GM03348 (cell line): Measurements from ENCODE around the gene FAAP20.
A peak's percentile ranks its signal among the peaks of the same experiment; 100 is the strongest.

Source experiments
- DNase-seq: peaks from one replicate; pipeline ENCODE4 v3.0.0; 2012; ENCODE audit warnings: low spot score

FAAP20 gene

GRCh38 chr1:2194319-2194897 is at the start of gene FAAP20:
Gene FAAP20 (minus strand): TSS chr1:2194772. CDS start chr1:2194749, 23 bp downstream.
- DNase-seq: peak; percentile 91

DNA sequence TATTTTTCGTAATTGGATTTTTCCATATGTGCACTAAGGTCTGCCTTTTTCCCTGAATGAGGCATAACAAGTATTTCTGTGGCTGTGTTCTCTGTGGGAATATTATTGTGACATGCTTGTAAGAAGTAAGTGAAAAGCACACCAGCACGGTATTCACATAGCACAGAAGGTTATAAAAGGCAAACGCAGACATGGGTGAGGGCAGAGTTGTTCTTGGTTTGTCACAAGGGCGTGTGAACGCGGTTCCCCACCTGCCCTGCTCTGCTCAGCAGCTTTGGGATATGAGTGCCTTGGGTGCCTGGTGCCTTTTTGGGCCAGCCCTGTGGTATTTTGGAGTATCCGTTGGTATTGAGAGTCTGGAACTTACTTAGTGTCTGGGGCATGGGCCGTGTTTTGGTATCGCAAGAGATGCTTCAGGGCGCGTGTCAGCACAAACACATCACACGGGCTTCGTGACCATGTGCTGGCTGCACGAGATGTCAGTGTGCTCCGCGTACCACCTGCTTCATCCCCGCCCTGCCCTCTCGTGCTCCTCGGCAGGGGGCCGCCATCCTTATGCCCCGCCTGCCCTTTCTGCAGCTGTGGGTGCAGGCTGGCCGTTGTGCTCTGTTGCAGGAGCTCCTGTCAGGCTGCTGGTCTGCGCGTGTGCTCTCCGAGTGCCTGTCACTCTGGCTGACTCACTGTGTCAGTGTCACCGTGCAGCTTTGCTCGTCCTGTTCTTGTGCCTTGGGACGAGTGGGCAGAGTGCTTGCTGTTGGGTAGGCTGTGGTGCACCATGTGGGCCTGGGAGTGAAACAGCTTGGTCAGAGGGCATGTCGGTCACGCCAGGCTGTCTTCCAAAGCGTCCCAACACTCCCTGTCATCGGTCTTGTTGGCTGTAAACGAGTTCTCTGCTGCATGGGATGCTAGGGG is 48.5 kb upstream of the FAAP20 start:
- no peak for DNase-seq

GRCh38 chr1:2241820-2242219 is 47.2 kb upstream of the FAAP20 start:
- DNase-seq: no peak

DNA sequence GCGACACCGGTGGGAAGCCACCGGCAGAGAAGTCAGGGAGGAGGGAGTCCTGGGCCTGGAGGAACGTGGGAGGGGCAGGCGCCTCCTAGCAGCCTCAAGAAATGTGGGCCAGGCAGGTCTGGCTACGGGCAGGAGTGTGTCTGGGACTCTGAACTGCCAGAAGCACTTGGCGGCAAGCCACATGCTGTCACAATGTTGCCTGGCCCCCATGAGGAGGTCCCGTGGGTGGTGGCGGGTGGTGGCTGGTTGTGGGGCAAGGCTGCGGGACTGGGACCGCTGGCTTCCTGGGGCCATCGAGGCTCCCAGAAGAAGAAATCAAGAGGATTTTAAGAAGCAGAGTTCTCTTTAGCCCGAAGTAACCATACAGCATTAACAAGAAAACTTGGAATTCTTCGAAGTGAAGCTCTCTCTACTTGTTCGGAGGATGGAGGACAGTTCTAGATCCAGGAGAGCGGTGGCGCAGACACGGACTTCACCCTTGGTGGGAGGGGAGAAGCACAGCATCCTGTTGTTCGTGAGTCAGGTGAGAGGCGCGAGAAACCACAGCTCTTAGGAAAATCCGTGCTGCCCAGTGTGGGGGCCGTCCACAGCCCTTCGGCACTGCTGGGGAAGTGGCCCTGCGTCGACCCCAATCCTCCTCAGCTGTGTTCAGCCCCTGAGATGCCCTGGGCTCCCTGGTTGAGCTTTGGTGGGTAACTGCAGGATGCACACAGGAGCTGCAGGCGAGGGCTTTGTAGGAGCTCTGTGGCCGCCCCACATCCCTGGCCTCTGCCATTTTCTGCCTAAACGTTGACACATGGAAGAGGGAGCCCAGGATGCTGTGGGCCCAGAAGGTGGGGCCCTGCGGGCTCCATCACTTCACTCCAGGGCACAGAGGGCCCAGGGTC is 45.9 kb upstream of the FAAP20 start:
- DNase-seq: peak; percentile 64

DNA sequence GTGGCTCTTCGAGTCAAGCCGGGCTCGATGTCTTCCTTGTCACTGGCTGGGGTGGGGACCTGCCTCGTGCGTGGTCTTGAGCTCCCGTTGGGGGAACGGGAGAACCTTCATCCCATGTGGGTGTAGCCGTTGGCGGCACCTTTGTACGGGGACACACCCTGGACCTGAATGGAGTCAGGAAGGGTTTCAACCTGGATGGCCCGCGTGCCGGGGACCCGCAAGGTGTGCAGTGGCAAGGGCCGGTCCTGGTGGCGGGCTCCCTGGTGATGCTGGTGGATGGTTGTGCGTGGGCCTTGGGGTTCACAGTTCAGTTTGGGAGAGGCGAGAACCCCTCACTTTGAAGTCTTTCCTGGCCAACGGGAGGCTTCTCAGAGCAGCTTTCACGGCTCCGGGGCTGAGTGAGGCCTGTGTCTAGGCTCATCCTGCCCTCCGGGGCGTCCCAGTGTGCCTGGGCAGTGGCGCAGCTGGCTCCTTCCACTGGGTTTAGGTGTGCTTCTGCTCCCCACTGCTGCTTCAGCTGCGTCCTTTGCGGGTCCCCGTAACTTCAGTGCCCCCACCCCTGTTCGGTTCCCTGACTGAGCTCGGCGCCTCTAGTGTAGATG is 44.9 kb upstream of the FAAP20 start:
- no peak for DNase-seq

GRCh38 chr1:2239013-2239370 is 44.4 kb upstream of the FAAP20 start:
- no peak for DNase-seq

- peak; percentile 6 for DNase-seq
Observed at GRCh38 chr1:2238361-2239012, 43.9 kb upstream of the FAAP20 start.

DNA sequence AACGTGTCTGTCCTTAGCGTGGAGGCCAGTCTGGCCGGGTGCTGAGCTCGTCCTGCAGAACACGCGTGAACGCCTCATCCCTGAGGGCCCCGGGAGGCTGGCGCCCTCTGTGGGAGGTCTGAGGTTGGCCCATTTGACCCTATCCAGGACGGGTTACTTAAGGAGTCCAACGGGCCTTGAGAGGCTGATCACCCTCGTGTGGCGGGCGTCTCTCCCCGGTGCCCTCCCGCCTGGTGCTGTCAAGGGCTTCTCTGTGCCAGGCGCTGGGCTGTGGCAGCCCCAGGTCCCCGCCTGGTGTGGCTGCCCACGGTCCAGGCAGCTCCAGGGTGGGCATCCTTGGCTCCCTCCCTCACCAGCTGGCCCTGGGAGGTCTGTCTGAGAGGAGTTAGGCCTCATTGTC is 43.2 kb upstream of the FAAP20 start:
- peak; percentile 43 for DNase-seq

DNA sequence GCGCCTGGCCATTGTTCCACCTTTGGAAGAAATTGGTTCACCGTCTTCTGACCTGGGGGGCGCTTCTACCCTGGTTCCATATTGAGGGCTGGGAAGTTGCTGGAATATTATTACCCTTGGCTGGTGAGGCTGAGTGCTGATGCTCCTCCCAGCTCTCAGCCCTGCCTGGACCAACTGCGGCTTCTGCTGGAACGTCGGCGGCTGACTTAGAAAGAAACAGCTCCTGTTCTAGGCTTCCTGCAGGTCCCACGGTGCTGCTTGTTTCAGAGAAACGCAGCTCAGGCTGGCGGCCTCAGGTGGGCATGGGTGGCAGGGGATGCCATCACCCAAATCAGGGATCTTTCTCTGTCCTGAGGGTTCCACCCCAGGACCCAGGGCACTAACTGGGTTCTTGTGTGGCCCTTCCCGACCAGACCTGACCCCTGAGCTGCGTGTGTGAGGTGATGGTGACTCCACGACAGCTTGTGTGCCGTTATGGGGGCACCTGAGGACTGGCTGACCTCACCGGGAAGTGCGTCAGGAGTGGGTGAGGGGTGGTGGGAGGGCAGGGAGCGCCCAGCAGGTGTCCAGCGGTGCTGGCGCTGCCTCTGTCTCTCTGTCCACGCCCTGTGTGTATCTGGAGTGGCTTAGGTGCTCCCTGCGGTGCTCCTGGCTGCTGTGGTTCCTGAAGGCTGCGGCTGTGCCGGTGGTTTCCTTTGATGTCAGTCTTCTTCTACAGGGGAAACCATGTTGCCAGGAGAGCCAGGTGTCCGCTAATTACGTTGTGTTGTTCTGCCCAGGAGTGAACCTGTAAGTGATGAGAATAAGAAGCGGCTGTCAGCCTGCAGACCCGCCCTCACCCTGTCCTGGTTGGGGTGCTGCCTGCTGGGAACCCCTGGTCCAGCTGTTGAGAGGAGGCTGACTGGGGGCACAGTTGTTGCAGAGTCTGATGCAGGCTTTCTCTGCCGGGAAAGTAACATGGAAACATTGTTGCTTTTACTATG is 42.4 kb upstream of the FAAP20 start:
- DNase-seq: peak; percentile 24

GRCh38 chr1:2235300-2235998 is 40.9 kb upstream of the FAAP20 start:
- no peak for DNase-seq

GRCh38 chr1:2234762-2235113 is 40.2 kb upstream of the FAAP20 start:
- DNase-seq: no peak

DNA sequence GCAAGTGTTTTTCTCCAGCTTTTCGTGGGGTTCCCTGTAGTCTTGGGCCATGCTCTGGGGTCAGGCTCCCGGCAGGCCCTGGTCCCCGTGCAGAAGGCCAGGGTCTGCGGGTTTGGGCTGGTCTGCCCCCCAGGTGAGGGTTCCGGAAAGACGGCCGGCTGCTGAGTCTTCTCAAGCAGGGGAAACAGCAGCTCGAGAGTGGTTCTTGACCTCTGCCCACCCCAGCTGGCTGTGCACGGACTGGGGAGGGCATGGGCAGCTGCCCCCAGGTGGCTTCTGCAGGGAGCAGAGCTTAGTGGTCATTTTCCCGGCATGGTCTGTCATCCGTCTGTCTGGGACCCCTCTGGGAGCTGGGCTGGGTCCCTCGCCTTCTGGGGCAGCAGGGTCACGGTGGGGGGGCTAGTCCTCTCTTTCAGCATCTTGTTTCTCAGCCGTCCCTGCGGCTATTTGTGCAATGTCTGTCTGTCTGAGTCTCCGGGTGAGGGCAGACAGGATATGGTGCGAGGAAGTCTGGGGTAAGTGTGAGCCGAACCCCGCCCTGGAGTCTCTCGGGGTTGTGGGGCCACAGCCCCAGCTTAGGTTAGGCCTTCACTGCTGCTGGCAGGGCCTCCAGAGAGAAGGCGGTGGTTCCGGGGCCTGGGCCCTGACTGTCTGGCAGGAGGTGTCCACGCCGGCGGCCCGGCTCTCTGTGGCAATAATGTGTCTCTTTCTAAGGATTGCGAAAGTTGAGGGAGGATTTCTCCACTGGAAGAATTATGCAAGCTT is 39.6 kb upstream of the FAAP20 start:
- peak; percentile 94 for DNase-seq

GRCh38 chr1:2233468-2233867 is 38.9 kb upstream of the FAAP20 start:
- peak; percentile 5 for DNase-seq

DNA sequence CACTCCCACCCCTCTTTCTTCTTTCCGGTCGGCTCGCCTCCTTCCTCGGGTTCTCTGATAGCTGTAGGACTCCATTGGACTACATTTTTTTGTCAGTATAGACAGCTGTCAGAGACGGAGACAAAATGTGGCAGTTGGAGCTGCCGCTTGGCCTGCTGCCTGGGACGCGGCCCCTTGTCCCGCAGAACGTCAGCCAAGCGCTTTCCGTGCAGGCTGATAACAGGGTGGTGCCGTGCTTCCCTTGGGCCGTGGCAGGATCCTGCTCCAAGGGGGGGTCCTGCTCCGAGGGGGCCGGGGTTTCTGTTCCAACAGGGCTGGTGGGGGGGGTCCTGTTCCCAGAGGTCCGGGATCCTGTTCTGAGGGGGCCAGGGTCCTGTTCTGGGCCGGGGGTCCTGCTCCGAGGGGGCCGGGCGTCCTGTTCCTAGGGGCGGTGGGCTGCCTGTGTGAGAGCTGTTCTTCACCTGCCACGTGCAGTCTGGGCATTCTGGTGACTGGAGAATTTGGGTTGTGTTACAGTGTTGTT is 38.4 kb upstream of the FAAP20 start:
- peak; percentile 13 for DNase-seq

GRCh38 chr1:2232255-2232915 is 37.8 kb upstream of the FAAP20 start:
- no peak for DNase-seq

GRCh38 chr1:2231532-2232254 is 37.1 kb upstream of the FAAP20 start:
- DNase-seq: peak; percentile 91

DNA sequence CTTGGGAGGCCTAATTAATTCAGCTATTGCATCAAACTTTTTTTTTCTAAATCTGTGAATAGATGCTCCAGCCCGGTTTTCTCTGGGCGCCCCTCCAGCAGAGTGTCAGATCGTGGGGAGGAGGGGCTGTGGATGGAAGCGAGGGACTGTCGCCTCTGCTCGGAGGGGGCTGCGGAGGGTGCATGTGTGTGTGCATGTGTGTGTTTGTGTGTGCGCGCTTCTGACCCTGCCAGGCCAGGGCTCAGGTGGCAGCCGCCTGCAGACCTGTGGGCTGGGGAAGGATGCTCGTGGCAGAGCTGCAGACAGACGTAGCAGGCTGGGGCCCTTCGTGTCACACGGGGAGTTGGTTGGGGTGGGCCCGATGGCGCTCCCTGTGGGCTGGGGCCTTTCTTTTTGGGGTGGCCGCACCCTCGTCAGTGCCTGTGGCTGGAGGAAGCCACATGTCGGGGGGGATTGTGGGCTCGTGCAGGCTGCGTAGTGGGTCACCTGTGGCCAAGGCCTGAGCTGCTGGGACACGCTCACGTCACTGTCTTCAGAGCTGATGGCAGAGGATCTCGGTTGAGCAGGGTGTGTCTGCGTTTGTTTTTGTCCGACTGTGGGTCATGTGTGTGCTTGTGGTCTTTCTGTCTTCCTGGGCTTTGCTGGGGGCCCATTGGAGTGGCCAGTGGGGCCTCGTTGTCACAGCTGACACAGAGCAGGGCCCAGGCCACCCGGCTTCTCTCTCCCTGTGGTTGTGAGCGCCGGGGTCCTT is 36.4 kb upstream of the FAAP20 start:
- peak; percentile 21 for DNase-seq
